HFF-Myc (cell line): ENCODE measurements around the gene SH3RF3.

ENCODE experiments used
- DNase-seq: peaks from one replicate; pipeline ENCODE4 v3.0.0-alpha.2; 2011; ENCODE audit warnings: low read depth; ENCODE audit errors: extremely low read depth
- H3K4me3 ChIP-seq: replicated peaks from 2 replicates; pipeline ENCODE4 v1.5.1; 2011; ENCODE audit warnings: low read depth, mild to moderate bottlenecking, control low read depth, low read length
- TF ChIP-seq, protein P1 (sequence below): IDR thresholded peaks from 2 replicates; pipeline ENCODE4 v1.5.1; 2012; ENCODE audit warnings: mild to moderate bottlenecking, low read depth, low read length, control low read depth; ENCODE audit errors: missing control alignments

The SH3RF3 gene

DNA sequence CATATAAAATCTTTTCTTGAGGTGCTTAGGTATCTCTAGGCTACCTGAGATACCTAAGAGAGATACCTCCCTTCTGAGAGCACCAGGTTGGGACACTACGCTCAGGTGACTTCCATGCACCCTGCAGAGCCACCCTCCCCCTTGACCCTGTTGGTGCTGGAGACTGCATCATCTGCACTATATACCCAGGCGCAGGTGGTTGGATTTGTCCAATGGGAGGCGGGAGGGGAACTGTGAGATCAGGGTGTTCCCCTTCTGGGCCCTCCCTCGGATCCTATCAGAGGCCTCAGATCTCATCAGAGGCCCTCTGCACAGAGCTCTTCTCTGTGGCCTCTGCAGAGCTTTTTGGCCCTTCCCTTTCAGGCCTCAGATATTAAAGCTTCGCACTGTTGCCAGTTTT, 158.4 kb downstream of the SH3RF3 start:
- TF ChIP-seq, protein P1, sequence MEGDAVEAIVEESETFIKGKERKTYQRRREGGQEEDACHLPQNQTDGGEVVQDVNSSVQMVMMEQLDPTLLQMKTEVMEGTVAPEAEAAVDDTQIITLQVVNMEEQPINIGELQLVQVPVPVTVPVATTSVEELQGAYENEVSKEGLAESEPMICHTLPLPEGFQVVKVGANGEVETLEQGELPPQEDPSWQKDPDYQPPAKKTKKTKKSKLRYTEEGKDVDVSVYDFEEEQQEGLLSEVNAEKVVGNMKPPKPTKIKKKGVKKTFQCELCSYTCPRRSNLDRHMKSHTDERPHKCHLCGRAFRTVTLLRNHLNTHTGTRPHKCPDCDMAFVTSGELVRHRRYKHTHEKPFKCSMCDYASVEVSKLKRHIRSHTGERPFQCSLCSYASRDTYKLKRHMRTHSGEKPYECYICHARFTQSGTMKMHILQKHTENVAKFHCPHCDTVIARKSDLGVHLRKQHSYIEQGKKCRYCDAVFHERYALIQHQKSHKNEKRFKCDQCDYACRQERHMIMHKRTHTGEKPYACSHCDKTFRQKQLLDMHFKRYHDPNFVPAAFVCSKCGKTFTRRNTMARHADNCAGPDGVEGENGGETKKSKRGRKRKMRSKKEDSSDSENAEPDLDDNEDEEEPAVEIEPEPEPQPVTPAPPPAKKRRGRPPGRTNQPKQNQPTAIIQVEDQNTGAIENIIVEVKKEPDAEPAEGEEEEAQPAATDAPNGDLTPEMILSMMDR, result no peak
- DNase-seq, result no peak
- H3K4me3 ChIP-seq, result no peak overlapping the region

DNA sequence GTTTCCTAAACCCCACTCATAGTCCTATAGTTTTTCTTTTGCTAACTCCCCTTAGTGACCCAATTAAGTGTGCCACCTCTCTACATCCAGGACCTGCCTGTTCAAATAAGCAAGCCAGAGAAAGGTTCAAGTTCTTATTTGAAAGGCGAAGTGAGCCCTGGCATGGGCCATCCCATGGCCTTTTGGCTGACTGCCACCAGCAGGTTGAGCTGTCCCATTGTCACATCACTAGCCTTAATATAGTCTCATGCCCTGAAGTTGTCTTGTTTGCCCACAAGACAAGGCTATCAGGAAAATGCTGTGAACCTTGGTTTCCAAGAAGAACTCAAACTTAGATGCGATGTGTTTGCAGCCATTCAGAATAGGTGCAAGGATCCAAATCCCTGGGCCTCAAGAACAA, 158.8 kb downstream of the SH3RF3 start:
- H3K4me3 ChIP-seq, result no peak overlapping the region
- DNase-seq, result no peak
- TF ChIP-seq, protein P1, result no peak

DNA sequence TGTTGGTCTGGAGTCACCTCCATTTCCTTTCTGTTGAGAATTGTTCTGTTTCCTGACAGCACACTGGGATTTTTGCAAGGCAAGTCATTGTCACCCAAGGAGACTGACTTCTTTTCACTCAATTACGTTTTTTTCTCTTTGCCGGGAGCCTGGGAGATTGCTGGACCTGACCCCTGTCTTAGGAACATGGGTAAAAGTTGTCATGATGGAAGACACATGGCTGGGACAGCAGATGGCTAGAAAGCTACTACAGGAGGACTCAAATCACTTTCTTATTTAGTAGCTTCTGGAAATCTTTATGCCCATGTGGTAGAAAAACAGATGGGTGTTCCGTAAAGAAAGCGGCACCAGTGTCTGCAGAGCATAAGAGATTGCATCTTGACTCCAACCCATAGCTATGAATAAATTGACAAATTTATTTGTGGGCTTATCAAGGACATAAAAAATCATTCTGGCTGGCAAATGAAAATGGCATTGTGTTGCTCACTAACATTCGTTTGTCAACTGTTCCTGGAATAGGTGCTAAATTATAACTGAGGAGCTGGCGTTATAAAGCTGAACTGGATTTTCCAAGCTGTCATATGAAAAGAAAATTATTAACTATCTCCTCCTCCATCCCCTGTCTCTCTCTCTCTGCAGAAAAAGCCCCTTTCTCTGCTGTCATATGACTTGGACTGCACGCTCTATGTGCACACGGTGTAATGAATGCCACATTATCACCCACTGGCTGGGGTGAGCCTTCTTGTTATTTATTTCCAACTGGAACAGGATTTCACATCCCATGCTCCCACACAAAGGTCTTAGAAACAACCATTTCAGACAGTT, 159.8 kb downstream of the SH3RF3 start:
- no peak overlapping the region for H3K4me3 ChIP-seq
- TF ChIP-seq, protein P1, result no peak
- no peak for DNase-seq

DNA sequence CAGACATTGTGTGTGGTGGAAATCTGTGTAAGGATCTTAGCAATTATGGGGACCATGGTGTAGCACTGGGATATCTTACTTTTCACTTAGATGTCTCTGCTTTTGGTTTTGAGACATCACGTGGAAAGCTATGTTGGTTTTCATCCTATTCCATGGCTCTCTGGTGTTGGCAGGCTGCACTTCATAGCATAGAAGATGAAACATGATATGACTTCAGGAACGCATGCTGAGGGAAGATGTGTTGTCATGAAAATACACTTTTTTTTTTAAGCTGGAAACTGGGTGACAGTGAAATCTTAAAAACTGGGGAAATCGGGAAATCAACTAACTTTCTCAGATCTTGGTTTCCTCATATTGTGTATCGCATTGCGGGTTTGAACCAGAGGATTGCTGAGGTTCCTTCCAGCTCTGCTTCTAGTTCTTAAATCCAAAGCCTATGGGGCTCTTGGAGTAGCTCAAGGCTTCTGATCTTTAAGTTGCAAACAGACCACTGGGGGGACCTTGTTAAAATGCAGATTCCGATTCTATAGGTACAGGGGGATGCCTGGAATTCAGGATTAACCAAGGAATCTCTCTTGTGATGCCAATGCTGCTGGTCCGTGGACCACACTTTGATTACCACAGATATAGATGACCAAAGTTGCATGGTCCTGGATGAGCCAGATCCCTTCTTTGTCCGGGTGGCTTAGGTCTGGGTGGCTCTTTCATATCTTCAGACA, 160.7 kb downstream of the SH3RF3 start:
- no peak overlapping the region for H3K4me3 ChIP-seq
- TF ChIP-seq, protein P1, result no peak
- DNase-seq, result no peak

DNA sequence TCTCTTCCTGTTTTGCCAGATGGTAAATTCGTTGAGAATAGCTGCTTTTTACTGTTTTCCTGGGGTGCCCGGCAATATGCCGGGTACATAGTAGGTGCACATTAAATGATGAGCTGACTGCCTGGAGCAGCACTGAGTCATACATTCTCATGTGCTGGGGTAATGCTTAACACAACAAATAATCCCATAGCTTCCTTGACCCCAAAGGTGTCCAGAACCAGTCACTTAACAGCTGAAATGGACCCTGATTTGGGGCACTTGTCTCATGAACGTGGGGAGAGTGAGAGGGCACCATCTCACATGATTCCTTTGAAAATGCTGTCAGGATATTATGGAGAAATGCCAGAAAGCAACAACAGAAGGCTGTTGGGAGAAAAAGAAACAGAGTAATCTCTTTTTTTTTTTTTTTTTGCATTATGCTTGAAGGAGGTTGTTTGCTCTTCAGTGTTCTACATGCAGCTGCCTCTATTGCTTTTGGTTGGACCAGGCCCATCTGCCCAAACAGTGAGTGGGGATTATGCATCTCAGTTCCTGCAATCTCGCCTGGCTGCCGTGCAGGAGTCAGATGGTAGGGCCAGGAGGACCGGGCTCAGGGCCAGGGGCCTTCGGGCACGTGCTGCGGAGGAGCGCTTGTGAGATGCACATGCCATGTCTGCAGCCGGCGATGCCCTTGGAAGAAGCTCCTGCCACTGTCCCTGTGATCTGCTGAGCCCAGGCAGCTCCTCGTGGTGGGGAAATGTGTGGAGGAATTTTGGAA, 162.1 kb downstream of the SH3RF3 start:
- DNase-seq, result no peak
- H3K4me3 ChIP-seq, result no peak overlapping the region
- TF ChIP-seq, protein P1, result no peak

DNA sequence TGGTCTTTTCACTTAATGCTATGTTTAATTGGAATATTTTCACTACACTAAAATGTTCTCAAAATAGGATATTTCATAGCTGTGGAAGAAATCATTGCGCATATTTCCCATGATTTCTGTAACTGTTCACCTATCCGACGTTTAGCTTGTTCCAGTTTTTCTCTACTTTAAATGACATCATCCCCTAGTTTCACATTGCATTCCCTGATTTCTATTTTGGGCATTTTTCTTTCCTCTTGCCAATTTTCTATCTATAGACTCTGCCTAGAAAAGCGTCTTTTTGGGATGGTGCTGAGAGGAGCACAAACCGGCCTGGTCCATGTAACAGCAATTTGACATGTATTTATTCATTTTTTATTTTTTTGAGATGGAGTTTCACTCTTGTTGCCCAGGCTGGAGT, 163.4 kb downstream of the SH3RF3 start:
- TF ChIP-seq, protein P1, result no peak
- no peak for DNase-seq
- H3K4me3 ChIP-seq, result no peak overlapping the region
